ENCODE results near the gene ZNF148.
A peak's percentile ranks its signal among the peaks of the same experiment; 100 is the strongest.

ZNF148 gene

DNA sequence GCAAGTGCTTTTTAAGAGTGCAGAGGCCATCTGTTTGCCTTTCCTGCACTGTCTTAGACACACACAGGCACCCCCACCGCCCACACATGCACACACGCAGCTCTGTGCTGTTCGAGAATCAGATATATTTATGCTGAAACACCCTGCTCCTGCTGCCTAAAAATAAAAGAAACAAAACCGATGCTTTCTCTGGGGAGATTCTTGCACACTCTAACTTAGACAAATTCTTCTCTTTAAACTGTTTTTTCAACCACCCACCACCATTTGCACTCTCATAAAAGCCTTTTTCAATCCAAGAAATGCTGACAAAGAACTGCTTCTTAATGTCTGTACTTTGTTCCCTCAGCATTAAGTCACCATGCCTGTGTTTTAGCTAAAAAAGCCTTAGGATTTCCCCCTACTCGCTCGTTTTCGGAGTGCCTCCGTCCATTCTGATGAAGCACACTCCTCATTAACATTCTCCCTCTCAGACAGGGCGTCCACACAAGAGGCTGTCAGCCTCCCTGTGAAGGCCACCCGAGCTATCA is 188.8 kb downstream of the ZNF148 start:
- peak in 1 of 2 experiments; percentile 21 for DNase-seq

DNA sequence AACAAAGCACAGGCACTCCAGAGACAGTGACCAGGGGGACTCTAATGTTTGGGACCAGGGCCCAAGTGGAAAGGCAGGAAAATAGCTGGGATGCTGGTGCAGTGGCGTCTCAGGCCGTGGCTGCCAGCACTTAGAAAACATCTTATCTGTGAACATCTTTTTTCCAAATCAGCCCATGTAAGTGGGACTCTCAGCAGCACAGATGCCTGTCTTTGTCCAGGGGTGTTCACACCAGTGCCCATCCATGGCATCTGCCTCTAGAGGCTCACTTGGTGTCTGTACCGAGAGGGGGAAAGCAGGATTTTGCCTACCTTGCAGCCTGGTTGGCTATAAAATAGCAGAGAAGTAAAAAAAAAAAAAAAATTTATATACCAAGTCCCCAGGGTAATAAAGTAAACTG is 189.3 kb downstream of the ZNF148 start:
- no peak for TF ChIP-seq GATA1 (IDR thresholded peaks at IDR 0.05; ENCODE audit: low read depth, low read length)
- no peak for TF ChIP-seq POLR2A (IDR thresholded peaks at IDR 0.05; ENCODE audit: low read length)
- DNase-seq, result no peak

More for the DNA sequence above, 188.8 kb downstream of the ZNF148 start:
- TF ChIP-seq POLR2A (IDR thresholded peaks at IDR 0.05; ENCODE audit: low read length) (no peak), GATA1 (IDR thresholded peaks at IDR 0.05; ENCODE audit: low read depth, low read length) (no peak)

DNA sequence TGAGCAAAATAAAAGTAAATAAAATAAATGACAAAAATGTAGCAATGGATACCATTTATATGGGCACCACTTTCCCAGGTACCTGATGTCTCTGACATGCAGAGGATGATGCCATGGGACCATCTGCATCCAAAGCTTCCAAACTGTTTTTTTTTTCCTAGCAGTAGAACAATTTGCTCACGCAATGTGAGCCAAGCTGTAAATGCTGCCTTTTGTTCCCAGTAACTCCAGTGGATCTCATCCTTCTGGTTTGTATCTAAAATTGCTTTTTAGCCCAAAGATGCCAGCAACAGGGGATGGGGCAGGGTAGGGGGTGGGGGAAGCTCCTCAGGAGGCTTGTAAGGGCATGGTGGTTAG is 195.3 kb downstream of the ZNF148 start:
- no peak for DNase-seq
- no peak for TF ChIP-seq POLR2A (IDR thresholded peaks at IDR 0.05; ENCODE audit: low read length)
- TF ChIP-seq GATA1 (IDR thresholded peaks at IDR 0.05; ENCODE audit: low read depth, low read length), result no peak

DNA sequence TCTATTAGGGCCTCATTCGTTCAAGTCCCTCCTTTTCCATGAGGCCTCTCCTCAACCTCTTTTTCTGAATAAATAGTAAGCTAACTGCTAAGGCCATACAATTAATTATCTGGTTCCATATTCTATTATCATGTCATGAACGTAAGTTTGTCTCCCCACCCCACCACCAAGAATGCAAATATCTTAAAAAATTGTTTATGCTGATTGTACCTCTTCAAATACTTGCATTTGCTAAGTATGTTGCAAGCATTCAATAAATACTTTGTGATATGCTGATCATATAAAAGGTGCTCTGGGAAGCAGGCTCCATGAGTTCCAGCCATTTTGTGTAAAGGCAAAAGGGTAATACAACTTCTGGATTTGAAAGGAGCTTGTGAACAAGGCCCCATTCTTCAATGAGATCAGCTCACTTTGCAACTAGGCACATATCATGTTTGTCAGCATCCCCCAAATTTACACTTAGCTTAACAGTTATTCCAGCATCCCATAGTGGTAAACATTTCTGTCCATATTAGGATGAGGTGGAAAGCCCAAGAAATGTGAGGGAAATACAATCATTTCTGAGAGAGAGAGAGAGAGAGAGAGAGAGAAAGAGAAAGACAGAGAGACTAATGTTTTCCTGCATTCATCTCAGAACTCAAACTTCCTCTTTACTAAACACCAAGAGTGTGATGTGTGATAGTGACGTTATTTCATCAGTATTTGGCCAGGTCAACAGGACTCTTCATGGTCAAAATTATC is 195.8 kb downstream of the ZNF148 start:
- DNase-seq, result no peak
- TF ChIP-seq GATA1 (IDR thresholded peaks at IDR 0.05; ENCODE audit: low read depth, low read length), result no peak
- TF ChIP-seq POLR2A (IDR thresholded peaks at IDR 0.05; ENCODE audit: low read length), result no peak

DNA sequence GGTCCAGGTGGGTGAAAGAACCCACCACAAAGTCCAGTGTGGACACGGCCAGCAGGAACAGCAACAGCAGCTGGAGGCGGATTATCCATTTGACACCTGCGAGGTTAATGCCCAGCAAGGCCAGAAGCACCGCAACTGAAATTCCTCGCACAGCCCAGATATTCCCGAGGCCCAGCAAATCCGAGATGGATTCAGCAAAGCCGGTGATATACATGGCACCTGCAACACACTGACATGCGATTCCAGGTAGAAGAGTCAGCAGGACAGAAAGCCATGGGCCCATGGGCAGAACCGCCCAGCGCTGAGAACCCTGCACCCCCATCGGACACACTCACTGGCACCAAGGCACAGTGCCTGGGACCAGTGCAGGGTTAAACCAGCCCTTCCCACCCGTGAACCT is 197.4 kb downstream of the ZNF148 start:
- DNase-seq, result no peak

More for the DNA sequence above, 197.4 kb downstream of the ZNF148 start:
- TF ChIP-seq GATA1 (IDR thresholded peaks at IDR 0.05; ENCODE audit: low read depth, low read length) (no peak), POLR2A (IDR thresholded peaks at IDR 0.05; ENCODE audit: low read length) (no peak)

All from erythroblast (primary cell).